Stimulated activated CD4-positive, alpha-beta T cell treated with anti-CD3 and anti-CD28 coated beads, Interleukin-2, amount 100 ng/mL, for 4 hours (primary cell): ENCODE results near the gene GSS.
"Not testable (repeated sequence)": the region's sequence is repeated elsewhere in the genome, so short reads cannot be mapped to it uniquely, and the experiment has no call there.

Experiments
- DNase-seq: peaks from one replicate; pipeline ENCODE4 v3.0.0-alpha.2; 2020; ENCODE audit warnings: low read depth

GSS gene

DNA sequence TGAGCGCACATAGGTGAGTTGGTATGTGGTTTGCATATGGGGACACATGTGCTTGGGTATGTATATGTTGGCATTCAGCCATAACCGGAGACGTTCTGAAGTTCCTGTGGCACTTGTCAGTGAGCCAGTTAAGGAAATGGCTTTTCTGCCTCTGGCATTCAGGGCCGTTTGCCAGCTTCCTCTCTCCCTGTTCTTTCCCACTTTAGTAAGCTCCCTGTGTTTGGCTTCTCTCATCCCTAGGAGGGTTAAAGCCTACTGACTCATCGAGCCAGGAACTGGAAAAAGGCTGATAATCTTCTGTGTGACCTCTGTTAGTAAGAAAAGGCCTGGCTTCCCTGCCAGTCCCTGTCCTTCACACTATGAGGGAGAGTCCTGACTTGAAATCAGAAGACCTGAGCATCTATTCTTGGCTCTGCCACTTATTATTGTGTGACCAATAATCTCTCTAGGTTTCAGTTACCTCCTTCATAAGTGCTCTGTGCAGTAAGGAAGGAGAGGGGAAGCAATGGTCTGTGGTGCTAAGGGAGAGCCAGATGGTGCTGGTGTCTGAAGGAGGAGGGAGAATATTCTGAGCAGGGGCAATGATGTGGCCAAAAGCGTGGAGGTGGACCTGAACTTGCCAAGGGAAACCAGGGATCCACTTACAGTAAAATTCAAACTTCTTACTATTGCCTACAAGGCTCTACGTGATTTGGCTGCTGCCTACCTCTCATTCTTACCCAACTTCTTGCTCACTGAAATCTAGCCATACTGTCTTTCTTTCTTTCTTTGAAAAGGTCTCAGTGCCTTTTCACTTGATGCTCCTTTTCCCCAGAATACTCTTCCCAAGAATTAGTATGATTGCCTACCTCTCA lies 47.8 kb downstream of the GSS start:
- DNase-seq, result no peak

DNA sequence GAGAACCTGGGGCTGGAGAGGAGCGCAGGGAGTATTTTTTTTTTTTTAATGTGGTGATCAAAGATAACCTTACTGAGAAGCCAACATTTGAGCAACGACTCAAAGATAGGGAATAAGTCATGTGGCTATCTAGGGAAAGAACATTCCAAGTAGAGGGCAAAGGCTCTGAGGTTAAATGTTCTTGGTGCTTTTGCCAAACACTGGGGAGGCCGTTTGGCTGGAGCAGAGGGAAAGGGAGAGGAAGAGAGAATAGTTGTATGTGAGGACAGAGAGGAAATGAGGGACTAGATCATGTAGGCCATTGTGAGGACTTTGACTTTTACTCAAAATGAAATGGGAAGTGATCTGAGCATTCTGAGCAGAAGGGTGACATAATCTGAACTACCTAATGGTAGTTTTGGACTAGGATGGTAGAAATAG lies 51.4 kb downstream of the GSS start:
- DNase-seq, result no peak

DNA sequence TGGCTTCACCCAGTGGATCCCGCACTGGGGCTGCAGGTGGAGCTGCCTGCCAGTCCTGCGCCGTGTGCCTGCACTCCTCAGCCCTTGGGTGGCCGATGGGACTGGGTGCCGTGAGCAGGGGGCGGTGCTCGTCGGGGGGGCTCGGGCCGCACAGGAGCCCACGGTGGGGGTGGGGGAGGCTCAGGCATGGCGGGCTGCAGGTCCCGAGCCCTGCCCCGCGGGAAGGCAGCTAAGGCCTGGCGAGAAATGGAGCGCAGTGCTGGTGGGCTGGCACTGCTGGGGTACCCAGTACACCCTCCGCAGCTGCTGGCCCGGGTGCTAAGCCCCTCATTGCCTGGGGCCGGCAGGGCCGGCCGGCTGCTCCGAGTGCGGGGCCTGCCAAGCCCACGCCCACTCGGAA lies 56.9 kb downstream of the GSS start:
- not testable (repeated sequence) for DNase-seq

DNA sequence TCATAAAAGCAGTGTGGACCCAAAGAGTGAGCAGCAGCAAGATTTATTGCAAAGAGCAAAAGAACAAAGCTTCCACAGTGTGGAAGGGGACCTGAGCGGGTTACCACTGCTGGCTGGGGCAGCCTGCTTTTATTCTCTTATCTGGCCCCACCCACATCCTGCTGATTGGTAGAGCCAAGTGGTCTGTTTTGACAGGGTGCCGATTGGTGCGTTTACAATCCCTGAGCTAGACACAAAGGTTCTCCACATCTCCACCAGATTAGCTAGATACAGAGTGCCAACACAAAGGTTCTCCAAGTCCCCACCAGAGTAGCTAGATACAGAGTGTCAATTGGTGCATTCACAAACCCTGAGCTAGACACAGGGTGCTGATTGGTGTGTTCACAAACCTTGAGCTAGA lies 57.5 kb downstream of the GSS start:
- DNase-seq, result not testable (repeated sequence)

DNA sequence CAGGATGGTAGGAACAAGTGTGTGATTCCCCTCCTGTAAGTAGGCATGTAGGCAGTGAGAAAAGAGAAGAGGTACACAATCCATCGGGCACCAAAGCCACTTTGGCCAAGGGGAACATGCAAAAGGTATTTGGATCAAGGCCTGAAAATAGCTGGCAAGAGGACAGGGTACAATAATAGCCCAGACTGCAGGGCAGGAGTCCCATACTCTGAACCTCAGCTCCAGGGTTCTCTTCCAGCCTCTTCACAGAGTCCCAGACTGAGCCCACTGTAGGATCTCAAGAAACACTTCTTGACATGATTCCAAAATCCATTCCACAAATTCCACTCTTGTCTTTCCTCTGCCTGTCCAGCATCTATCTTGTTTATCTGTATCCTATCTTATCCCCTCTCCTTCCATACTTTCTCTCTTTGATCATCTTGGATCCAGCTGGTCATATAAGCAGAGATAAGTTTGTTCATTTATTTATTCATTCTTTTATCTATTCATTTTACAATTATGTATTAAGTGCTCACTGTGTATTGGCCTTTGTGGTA lies 59.5 kb downstream of the GSS start:
- no peak for DNase-seq

DNA sequence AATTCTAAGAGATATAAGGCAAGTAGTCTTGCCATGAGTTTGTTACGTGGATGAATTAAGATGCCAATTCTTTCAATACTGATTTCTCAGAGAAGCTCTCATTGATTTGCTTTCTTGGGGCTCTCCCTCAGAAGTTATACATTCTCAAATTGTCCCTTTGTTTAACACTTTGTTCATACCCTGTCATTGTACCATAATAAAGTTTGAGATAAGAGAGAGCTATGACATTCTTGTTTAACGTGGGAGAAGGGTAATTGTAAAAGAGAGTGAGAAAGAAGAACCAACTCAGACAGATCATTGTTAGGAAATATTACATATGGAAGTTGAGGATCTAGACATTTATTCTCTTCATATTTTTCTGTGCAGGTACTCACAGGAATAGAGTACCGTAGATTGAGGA lies 60.1 kb downstream of the GSS start:
- DNase-seq, result no peak

DNA sequence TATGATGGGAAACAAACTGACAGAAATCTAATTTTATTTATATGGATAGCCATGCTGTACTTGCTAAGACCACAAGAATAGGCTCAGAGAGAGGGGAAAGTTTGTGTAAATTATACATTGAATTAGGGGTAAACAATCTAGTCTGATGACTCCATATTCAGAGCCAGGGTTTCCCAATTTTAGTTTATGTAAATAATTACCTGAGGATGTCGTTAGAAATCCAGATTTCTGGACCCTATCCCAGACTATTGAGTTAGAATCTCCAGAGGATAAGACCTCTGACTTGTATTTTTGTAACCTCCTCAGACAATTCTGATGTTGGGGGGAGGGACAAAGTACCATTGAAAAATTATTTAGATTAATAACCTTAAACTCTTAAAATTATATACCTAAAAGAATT lies 60.9 kb downstream of the GSS start:
- no peak for DNase-seq

DNA sequence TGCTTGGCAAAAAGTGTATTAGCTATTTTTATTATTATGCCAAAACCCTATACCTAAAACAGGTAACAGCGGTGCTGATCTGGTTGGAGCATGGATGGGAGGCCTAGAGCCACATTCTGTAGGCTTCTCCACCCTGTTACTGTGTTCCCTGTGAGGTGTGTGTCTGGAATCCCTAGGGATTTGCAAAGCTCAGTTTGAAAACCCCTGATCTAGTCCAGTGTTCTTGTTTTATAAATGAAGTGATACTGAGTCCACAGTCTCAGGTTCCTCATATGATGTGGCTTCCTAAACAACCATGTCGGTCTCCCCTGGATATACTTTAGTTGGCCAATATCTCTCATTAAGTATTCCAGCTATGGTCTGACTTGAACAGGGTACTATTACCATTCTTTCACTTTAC lies 62.9 kb downstream of the GSS start:
- no peak for DNase-seq

DNA sequence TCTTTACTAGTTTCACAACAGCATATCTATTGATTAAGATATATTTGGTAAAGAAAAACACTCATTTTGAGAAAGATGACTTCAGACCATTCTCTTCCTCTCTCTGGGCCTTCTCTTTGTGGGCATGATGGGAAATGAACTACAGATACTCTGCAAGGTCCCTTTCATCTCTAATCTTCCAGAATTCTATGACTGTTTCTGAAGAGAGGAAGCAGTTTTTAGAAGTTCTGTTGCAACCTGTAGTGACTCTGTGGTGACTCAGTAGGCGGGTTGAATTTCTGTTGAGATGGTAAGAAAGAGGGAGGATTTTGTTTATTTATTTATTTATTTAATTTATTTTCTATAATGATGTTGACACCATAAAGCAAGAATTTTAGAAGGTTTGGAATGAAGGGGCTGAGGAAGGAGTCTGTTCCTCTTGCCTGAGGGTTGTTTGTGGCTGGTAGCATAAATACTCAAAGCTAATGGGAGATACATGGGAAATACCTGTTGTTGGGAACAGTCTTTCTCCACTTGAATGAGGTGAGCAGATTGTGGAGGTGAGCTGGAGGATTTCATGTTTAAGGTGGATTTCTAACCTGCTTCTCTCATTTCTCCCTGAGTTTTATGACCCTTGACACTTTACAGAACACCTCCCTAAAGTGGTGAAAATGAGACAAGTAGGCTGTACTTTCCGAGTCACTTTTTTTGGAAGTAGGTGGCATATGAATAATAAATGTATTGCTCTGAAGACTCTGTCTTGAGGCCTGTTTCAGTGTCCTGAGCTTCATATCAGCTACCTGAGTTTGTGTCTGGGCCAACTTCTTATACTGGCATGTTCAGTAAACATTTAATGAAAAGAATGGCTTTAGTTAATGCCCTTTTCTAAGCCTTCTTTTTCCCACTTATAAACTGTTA lies 64.2 kb downstream of the GSS start:
- DNase-seq, result peak; percentile 41

DNA sequence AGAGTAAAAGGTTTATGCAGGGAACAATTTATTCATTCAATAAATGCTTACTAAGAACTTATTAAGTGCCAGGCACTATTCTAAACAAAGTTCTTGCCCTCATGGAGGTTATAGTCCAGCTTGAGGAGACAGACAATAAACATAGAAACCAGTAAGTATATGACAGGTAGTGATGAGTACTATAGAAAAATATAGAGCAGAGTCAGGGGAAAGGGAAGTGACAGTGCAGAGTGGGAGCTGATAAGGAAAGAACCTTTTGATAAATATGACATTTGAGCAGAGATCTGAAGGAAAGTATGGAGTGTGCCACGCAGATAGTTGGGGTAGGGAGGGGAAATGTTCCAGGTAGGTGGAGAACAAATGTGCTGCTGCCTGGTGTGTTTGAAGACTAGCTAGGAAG lies 67.1 kb downstream of the GSS start:
- no peak for DNase-seq

DNA sequence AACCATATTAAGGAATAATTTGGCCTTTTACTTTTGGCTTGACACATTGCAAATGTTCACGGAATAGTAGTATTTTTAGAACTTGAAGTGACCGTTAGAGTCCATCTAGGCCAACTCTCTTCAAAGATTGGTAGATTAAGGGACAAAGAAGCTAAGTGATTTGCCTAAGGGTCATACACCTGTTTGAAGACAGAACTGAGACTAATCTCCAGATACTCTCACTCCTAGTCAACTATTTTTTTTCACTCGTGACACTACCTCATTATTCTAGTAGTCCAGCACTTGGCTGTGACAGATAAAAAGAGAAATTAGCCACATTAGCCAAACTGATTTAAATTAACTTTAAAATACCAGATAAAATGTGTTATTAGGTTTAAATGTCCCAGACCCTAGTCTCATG lies 68.6 kb downstream of the GSS start:
- no peak for DNase-seq

DNA sequence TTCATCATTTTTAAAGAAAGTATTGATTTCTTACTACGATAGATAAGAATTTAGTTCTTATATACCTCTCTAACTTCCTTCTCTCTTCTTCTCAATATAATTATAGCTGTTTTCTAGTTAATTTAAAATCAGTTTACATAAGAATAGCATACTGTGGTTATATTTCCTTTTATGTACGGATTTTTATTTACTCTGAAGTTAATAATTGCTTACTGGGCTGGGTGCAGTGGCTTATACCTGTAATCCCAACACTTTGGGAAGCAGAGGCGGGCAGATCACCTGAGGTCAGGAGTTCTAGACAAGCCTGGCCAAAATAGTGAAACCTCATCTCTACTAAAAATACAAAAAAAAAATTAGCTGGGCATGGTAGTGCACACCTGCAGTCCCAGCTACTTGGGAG lies 69.5 kb downstream of the GSS start:
- no peak for DNase-seq

DNA sequence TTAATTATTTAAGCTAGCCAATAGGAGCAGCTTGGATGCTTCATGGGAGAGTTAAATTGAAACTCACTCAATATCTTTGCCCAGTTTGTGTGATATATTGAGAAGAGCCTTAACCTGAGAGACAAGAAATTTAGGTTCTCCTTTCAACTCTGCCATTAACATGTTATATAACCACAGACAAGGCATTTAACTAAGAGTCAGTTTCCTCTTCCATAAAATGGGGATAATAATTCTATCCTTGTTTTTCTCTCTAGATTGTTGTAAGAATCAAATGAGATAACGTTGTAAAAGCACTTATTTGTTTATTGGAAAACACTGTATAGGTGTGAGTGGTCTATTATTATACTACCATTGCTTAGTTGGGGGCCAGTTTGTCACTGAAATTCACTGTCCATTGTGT lies 71.3 kb downstream of the GSS start:
- no peak for DNase-seq

DNA sequence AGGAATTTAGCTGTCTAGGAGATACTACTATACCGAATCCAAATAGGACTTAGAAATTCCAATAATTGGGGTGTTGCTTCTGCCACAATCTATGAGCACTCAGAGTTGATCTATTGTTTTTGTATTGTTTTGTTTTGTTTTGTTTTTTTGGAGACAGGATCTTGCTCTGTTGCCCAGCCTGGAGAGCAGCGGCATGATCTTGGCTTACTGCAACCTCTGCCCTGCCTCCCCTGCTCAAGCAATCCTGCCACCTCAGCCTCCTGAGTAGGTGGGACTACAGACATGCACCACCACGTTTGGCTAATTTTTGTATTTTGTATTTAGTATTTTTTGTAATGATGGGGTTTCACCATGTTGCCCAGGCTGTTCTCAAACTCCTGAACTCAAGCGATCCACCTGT lies 71.8 kb downstream of the GSS start:
- DNase-seq, result no peak

DNA sequence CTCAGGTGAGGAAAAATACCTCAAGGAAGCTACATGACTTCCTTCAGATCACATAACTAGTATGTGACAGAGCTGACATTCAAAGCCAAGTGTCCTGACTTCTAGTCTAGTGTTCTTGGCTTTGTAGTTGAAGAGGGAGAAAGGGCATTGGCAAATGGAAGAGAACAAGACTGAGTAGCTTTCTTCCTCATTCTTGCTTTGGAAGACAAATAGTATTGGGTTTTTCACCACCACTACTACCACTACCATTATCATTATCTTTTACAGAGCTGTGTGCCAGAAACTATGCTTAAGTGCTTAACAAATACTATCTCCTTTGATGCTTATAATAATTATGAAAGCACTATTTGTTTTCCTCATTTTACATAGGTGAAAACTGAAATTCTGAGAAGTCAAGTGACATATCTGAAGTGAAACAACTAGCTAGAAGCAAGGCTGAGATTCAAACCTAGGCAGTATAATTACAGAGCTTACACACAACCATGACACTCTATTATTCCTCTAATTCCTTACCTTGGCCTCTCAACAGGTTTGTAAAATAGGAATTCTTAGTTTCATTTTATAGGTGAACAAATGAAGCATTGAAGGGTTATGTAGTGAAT lies 72.4 kb downstream of the GSS start:
- DNase-seq, result no peak

DNA sequence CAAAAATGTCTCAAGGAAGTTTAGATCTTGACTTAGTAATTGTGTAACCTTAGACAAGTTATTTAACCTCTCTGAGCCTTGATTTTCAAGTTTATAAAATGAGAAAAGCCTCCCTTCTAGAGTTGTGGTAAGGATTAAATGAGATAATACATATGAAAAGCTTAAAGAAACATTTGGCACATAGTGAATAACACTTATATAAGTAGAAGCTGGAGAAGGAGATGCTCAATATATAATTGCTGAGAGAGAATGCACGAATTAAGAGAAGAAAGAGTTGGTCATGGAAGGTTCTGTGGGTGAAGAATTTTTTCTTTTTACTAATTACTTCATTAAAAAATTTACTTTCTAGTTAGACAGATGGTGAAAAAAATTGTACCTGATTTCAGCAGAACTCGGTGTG lies 73.9 kb downstream of the GSS start:
- no peak for DNase-seq

DNA sequence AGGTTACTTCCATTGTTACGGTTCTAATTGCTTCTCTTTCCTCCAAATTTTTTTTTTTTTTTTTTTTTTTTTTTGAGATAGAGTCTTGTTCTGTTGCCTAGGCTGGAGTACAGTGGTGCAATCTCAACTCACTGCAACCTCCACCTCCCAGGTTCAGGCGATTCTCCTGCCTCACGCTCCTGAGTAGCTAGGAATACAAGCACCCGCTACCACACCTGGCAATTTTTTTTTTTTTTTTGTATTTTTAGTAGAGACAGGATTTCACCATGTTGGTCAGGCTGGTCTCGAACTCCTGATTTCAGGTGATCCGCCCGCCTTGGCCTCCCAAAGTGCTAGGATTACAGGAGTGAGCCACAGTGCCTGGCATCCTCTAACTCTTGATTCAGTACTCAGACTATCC lies 74.6 kb downstream of the GSS start:
- not testable (repeated sequence) for DNase-seq

DNA sequence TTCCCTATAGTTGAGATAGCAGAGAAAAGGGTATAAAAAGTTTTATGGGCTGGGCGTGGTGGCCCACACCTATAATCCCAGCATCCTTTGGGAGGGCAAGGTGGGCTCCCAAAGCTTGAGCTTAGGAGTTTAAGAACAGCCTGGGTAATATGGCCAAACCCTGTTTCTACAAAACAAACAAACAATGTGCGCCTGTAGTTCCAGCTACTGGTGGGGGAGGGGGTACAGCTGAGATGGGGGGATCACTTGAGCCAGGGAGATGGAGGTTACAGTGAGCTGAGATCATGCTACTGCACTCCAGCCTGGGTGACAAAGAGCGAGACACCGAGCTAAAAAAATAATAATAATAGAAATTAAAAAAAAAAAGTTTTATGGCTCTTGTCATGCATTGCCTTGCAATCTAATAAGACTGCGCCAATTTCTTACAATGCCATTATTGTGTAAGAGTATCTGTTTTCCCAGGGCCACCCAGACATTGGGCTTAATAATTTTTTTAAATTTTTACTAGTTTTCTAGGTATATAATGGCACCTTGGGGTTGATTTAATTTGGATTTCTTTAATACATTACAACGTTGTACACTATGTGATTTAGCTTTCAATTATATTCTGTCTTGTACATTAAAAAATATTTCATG lies 75.3 kb downstream of the GSS start:
- DNase-seq, result no peak
